GM21381 (cell line): Measurements from ENCODE around the gene INAFM1.
"Not testable (repeated sequence)": the region's sequence is repeated elsewhere in the genome, so short reads cannot be mapped to it uniquely, and the experiment has no call there.

Experiments used
- ATAC-seq: cut with Tn5 transposase; IDR thresholded peaks from one replicate; pipeline ENCODE4 v1.9.1; 2021; ENCODE audit warnings: mild to moderate bottlenecking, moderate library complexity; ENCODE audit not compliant: unreplicated experiment

INAFM1 gene

GRCh38 chr19:47267350-47267759, 7.3 kb upstream of the INAFM1 start:
- no peak for ATAC-seq

DNA sequence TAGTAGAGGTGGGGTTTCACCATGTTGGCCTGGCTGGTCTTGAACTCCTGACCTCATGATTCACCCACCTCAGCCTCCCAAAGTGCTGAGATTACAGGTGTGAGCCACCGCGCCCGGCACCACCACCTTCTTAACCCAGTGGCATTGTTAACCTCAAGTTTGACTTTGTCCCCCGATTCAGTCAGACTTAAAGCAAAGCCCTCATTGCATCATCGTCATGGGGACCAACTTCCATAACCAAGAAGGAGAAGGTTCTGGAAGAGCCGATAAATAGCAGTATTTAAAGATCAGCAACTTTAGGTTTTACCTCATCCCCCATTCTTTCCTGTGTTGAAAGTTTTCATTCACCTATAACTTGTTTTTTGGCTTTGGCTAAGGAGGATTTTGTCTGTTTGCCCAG, 6.7 kb upstream of the INAFM1 start:
- no peak for ATAC-seq

GRCh38 chr19:47269596-47269995, 5.1 kb upstream of the INAFM1 start:
- ATAC-seq = no peak

DNA sequence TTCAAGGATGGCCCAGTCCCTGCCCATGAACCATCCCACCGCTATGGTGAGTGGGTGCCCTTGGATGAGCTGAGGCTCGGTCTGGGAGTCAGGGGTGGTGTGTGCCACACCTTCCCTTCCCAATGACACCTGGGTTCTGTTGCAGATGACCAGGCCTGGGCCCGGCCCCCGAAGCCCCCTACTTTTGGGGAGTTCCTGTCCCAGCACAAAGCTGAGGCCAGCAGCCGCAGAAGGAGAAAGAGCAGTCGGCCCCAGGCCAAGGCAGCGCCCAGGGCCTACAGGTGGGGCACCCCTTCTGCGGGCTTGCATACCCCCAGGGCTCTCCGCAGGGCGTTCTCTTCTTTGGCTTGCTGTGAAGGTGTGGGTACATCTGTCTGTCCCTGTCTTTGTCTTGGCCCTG, 4.3 kb upstream of the INAFM1 start:
- ATAC-seq = no peak

DNA sequence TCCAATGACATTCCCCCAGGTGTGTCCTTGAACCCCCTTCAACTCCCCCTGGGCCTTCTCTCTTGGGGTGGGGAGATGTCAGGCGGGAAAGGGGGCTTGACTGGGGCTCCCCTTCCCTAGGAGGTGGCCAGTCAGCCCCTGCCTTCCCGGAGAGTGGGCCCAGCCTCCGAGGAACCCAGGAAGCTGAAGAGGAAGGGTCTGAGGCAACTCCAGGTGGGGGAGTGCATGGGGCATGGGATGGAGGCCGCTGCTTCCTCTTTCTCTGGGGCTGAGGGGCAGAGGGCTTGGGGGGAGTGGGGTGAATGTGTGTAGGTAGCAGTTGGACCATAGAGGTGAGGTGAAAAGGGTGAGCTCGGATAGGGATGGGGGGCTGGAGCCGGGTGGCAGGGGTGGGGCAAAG, 2.7 kb upstream of the INAFM1 start:
- no peak for ATAC-seq

DNA sequence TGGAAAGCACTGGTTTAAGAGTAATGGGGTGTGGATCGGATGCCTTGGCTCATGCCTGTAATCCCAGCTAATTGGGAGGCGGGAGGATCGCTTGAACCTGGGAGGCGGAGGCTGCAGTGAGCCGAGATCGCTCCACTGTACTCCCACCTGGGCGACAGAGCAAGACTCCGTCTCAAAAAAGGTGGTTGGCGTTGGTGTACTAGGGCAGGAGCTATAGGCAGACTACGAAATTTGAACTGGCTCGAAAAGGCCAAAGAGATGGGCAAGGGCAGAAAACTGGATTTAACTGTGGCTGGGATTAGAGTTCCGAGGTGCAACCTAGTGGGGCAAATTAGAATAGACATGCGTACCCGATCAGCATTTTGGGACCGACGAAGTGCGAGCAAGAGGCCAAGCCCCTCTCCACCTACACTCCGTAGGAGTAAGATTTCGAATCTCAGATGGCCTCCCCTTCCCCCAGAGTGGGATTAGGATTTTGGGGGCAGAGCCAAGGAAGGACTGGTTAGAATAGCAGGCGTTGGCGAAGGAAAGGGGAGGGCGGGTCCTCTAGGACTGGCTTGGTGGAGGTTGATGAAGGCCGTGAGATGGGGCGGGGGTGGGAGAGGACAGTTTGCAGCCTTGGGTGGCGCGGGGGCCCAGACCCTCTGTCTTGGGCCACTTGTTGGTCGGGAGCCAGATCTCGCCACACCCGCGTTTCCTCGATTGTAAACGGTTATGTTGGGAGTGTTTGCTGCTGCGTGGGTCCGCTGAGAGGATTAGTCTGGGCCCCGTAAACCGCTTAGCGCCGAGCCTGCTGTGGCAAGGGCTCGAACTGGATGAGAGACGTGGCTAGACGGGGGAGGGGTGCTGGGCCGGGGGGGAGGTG, 2.0 kb upstream of the INAFM1 start:
- no peak for ATAC-seq

DNA sequence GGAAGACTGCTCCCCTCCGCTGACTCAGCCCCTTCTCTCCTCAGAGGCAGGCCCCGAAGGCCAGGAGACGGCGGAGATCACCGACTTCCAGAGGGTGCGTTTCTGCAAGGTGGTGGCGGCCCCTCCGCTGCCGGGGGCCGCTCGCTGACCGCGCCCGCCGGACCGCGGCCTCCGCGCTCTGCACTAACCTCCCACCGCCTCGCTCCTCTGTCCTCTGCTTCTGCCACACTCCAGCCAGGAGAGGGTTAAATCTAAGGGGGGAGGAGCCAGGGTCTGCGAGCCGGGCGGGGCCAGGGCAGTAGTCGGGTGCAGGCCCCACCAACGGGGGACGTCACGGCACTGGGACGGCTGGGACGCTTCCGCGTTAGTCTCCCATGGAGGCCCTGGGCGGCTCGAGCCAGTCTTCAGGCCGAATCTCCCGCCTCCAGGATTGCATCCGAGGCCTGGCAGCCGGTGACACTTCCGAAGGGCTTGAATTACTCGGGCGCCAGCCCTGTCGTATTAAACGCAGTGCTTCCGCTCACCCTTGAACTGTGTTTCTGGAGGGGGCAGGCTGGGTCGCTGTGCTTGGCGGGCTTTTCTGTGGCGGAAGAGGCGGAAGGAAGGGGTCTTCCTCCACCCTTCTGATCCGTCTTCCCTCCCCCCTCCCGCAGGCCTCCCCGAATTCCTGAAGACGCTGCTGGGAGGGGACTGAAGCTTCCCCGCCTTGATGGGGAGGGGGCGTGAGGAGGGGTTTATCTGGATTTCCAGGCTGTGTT, 1.2 kb upstream of the INAFM1 start:
- peak; percentile 50 for ATAC-seq

GRCh38 chr19:47274891-47275761, 441 bp downstream of the INAFM1 start:
- peak; percentile 21 for ATAC-seq

- ATAC-seq = no peak
Measured at GRCh38 chr19:47275791-47276461, 1.2 kb downstream of the INAFM1 start.

DNA sequence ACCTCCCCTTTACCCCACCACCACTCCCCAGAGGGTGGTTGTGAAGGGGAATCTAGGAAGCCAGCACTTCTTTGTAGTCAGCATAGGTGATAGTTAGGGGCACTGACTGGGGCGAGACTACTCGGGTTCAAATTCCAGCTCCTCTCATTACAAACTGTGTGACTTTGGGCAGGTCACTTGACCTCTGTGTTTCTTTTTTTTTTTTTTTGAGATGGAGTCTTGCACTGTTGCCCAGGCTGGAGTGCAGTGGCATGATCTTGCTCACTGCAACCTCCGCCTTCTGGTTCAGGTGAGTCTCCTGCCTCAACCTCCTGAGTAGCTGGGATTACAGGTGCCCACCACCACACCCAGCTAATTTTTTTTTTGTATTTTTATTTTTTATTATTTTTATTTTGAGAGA, 1.8 kb downstream of the INAFM1 start:
- ATAC-seq = not testable (repeated sequence)

DNA sequence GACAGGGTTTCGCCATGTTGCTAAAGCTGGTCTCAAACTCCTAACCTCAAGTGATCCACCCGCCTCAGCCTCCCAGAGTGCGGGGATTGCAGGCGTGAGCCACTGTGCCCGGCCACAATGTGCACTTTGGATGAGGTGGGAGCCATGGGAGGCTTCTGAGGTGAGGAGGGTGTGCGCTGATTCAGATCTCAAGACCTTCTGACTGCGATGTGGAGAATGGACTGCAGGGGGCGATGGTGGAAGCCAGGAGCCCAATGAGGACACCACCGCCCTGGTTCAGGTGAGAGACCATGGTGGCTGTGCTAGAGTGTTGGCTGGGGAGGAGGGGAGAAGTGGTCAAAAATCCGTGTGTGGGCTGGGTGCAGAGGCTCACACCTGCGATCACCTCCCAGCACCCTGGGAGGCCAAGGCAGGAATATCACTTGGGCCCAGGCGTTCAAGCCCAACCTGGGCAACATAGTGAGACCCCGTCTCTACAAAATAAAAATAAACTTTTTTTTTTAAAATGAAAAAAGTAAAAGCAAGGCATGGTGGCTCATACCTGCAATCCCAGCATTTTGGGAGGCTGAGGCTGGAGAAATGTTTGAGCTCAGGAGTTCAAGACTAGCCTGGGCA, 5.6 kb downstream of the INAFM1 start:
- ATAC-seq = no peak

DNA sequence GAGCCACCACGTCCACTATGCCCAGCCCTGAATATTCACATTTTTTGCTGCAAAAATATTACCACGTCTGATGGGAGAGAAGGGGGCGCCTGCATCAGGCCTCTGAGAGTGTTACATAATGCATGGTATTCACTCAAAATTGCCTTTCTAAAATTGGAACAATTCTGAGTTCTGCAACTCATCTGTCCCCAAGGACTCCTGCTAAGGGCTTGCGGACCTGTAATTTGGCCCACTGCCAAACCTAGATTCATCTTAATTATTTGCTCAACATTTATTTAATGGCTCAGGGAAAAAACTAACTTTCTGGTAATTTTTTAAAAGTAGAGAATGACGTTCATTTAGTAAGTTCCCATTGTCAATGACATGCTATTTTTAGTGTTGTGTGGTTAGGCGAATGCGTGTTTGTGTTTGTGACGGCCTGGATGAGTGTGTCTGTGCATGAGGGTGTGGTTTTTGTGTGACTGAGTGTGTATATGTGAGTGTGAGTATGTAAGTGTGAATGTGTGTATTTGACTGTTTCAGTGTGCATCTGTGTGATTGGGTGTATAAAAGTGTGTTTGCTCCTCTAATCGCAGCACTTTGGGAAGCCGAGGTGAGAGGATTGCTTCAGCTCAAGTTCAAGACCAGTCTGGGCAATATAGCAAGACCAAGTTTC, 8.8 kb downstream of the INAFM1 start:
- ATAC-seq = no peak

- no peak for ATAC-seq
Measured at GRCh38 chr19:47284324-47284899, 9.7 kb downstream of the INAFM1 start.

DNA sequence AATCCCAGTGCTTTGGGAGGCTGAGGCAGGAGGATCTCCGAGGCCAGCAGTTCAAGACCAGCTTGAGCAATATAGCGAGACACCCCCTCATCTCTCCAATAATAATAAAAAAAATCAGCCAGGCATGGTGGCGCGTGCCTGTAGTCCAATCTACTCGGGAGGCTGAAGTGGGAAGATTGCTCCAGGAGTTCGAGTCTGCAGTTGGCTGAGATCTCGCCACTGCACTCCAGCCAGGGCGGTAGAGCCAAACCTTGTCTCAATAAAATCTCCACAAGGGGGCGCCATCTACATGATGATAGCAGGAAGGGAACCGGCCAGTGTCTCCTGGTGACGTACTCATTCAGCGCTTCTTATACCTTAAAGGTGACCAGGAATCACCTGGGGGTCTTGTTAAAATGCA, 21.4 kb downstream of the INAFM1 start:
- ATAC-seq = no peak

GRCh38 chr19:47300867-47301266, 26.2 kb downstream of the INAFM1 start:
- not testable (repeated sequence) for ATAC-seq

- no peak for ATAC-seq
Measured at GRCh38 chr19:47302249-47302648, 27.6 kb downstream of the INAFM1 start.

GRCh38 chr19:47303966-47304365, 29.3 kb downstream of the INAFM1 start:
- no peak for ATAC-seq

DNA sequence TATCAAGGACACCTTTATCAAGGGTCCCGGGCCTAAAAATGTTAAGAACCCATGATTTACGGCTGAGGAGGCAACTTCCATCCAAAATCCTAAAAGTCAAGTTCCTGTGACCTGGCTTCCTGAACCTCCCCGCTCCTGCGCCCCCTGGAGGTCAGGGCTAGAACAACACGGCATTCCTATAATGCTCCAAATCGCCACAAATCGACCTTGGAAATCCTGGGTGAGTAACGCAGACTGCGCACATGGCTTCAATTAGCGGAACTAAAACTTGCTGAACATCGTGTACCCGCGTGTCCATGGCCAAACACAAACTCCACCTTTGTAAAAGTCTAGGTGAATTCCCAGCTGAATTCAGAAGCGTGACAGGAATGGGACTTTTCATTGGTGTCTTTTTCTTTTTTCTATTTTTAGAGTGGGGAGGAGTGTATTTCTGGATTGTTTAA, 30.6 kb downstream of the INAFM1 start:
- ATAC-seq = no peak

GRCh38 chr19:47306303-47306702, 31.6 kb downstream of the INAFM1 start:
- ATAC-seq = no peak
